ENCODE results near the gene UBE3B. TPM values are rescaled to one million over a fixed set of nuclear protein-coding genes. Genes with fewer than 3 reads are reported as not detected.

UBE3B gene
- total and polyA plus RNA-seq, 4 donors, result 10.0 to 58.9 (median 26.8) TPM

- WGBS, 2 donors, result 81% methylated on average over 13 of the region's 13 CpGs
- Histone ChIP-seq H3K27ac (ENCODE audit: low read depth in 1 of 2, low read length in 1 of 2) (peak overlapping the region; percentile 94 to 98), H3K27me3 (ENCODE audit: control insufficient read depth in 3 of 3, insufficient read depth in 3 of 3, low read length in 2 of 3) (no peaks in the 10 kb centered on the region), H3K4me3 (no peak overlapping the region), H3K4me1 (ENCODE audit: control insufficient read depth in 5 of 5, insufficient read depth in 5 of 5, low read length in 5 of 5) (peaks cover 30 to 54% (median 44%) of the 10 kb centered on the region in 5 donors), H3K9me3 (ENCODE audit: control insufficient read depth in 4 of 4, insufficient read depth in 3 of 4, low read length in 3 of 4) (no peaks in the 10 kb centered on the region), H3K9ac (ENCODE audit: insufficient read depth in 1 of 2, low read length in 2 of 2) (no peak overlapping the region), H3K36me3 (ENCODE audit: control insufficient read depth in 4 of 4, insufficient read depth in 4 of 4, low read length in 4 of 4) (peaks cover 17 to 31% (median 22%) of the 10 kb centered on the region in 4 donors)
- DNase-seq (no peak), ATAC-seq (ENCODE audit: insufficient read depth, low FRiP score) (peak; percentile 16)
- TF ChIP-seq CTCF (IDR thresholded peaks at IDR 0.05; ENCODE audit: control extremely low read depth, extremely low read depth), result no peak
Measured at GRCh38 chr12:109460538-109460937, 16.9 kb upstream of the UBE3B start.

DNA sequence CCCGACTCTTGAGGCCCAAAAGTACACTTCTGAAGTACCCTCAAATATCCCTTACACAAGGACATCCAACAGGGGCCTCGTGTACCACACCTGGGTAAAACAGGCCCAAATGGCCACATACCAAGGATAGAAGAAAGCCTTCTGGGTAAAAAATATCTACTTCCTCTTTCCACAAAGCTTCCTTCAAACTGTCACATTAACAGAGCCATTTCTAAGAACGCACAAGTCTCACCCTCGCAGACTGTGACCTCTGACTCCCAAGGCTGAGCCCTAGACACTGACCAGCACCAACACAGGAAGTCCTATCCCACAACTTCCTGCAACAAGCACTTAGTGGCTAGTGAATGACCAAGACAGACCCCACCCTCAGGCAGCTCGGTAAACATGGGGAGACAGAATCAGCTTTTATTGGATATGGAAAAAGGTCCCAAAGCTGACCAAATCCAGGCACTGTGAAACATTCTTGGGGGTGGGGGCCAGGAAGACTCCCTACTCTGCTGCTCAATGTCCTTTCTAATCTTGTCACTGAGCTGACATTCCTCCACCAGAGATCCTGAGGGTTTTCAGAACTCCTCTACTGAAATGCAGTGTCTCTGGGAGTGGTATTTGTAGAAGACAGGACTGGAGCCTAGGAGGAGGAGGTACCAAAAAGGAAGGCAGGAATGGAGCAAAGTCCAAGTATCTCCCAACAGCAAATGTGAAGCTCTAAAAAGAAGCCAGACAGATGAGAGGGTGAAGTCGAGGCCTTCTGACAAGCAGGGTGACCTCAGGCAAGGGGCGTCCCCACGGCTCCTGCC lies 16.2 kb upstream of the UBE3B start:
- H3K9me3 ChIP-seq (ENCODE audit: control insufficient read depth in 4 of 4, insufficient read depth in 3 of 4, low read length in 3 of 4), result no peaks in the 10 kb centered on the region
- ATAC-seq (ENCODE audit: insufficient read depth, low FRiP score), result no peak
- 44 to 50% methylated on average over 8 of the region's 8 CpGs for WGBS, 2 donors
- no peaks in the 10 kb centered on the region for H3K27me3 ChIP-seq (ENCODE audit: control insufficient read depth in 3 of 3, insufficient read depth in 3 of 3, low read length in 2 of 3)
- peaks cover 11 to 24% (median 23%) of the 10 kb centered on the region in 4 donors for H3K36me3 ChIP-seq (ENCODE audit: control insufficient read depth in 4 of 4, insufficient read depth in 4 of 4, low read length in 4 of 4)
- H3K9ac ChIP-seq (ENCODE audit: insufficient read depth in 1 of 2, low read length in 2 of 2), result peak overlapping the region in 1 of 2 donors; percentile 50
- peaks cover 30 to 56% (median 48%) of the 10 kb centered on the region in 5 donors for H3K4me1 ChIP-seq (ENCODE audit: control insufficient read depth in 5 of 5, insufficient read depth in 5 of 5, low read length in 5 of 5)
- DNase-seq, result peak in 2 of 3 donors; percentile 22 to 59
- H3K4me3 ChIP-seq, result no peak overlapping the region
- peak overlapping the region; percentile 94 to 98 for H3K27ac ChIP-seq (ENCODE audit: low read depth in 1 of 2, low read length in 1 of 2)
- TF ChIP-seq CTCF (IDR thresholded peaks at IDR 0.05; ENCODE audit: control extremely low read depth, extremely low read depth), result no peak

DNA sequence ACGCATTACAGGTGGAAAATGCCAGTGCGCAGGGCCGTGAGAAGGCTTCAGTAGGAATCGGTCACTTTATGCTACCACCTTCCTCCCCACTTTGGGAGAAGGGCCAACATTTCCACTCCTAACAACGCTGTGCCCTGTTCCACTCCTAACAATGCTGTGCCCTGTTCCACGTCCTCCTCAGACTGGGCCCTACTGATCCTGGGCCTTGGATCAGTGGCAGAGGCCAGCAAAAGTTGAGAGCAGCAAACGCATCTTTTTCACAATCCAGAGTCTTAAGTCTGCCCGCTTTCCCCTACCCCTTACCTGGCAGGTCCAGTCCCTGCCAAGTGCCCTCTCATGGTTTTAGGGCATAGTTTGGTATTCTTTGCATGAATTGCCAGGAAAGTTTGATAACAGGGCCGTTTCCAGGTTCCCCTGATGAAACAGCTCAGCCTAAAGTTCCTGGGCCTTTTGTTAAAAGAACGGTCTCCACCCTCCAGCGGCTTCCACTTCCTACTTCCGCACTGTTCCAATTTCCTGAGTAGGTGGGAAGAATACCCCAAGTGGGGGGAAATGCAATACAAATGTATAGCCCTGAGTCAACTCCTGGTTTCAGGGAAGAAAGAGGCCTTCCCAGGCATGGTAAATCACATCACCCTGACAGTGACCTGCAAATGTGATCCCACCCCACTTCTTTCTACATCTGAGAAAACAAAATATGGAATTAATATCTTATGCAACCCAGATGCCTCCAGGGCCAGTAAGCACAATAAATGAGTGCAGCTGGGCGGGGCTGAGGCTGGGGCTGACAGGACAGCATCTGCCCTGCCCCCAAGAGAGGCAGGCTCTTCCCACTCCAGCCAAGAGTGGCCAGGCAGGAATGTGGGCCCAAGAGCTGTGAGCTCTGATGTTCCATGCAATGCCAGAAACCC lies 15.3 kb upstream of the UBE3B start:
- Histone ChIP-seq H3K9me3 (ENCODE audit: control insufficient read depth in 4 of 4, insufficient read depth in 3 of 4, low read length in 3 of 4) (no peaks in the 10 kb centered on the region), H3K4me1 (ENCODE audit: control insufficient read depth in 5 of 5, insufficient read depth in 5 of 5, low read length in 5 of 5) (peaks cover 30 to 65% (median 54%) of the 10 kb centered on the region in 5 donors), H3K36me3 (ENCODE audit: control insufficient read depth in 4 of 4, insufficient read depth in 4 of 4, low read length in 4 of 4) (peaks cover 10 to 28% (median 21%) of the 10 kb centered on the region in 4 donors), H3K9ac (ENCODE audit: insufficient read depth in 1 of 2, low read length in 2 of 2) (peak overlapping the region in 1 of 2 donors; percentile 50), H3K27me3 (ENCODE audit: control insufficient read depth in 3 of 3, insufficient read depth in 3 of 3, low read length in 2 of 3) (no peaks in the 10 kb centered on the region), H3K4me3 (no peak overlapping the region), H3K27ac (ENCODE audit: low read depth in 1 of 2, low read length in 1 of 2) (peak overlapping the region; percentile 94 to 98)
- ATAC-seq (ENCODE audit: insufficient read depth, low FRiP score), result peak; percentile 76
- DNase-seq, result peak; percentile 90 to 91 (median 90)
- WGBS, 2 donors, result 44 to 66% methylated on average over 13 of the region's 13 CpGs
- no peak for TF ChIP-seq CTCF (IDR thresholded peaks at IDR 0.05; ENCODE audit: control extremely low read depth, extremely low read depth)
